HepG2 (cell line): Measurements from ENCODE around the gene EMILIN3. TPM values are rescaled to one million over a fixed set of nuclear protein-coding genes. Genes with fewer than 3 reads are reported as not detected.

Experiments
- ARHGAP35 ChIP-seq: sonication (generic); formaldehyde crosslinking; IDR thresholded peaks from 2 replicates; pipeline ENCODE4 v1.9.0; 2022; ENCODE audit warnings: mild to moderate bottlenecking, inconsistent platforms, moderate library complexity, missing genetic modification reagents, borderline replicate concordance
- ELF4 ChIP-seq: sonication (generic); formaldehyde crosslinking; IDR thresholded peaks from 2 replicates; pipeline ENCODE4 v1.5.0; 2020; ENCODE audit warnings: missing genetic modification reagents, mild to moderate bottlenecking, moderate library complexity, borderline replicate concordance
- HNRNPL ChIP-seq: fragments of 200-400 bp; formaldehyde crosslinking; IDR thresholded peaks from 2 replicates; pipeline ENCODE4 v1.6.1; 2017; ENCODE audit warnings: mild to moderate bottlenecking, low read depth, low read length
- HOXA3 ChIP-seq: sonication (generic); formaldehyde crosslinking; IDR thresholded peaks from 2 replicates; pipeline ENCODE4 v1.5.0; 2020; ENCODE audit warnings: missing genetic modification reagents
- JDP2 ChIP-seq: sonication (generic); formaldehyde crosslinking; IDR thresholded peaks from 2 replicates; pipeline ENCODE4 v1.8.1; 2022; ENCODE audit warnings: missing genetic modification reagents, borderline replicate concordance
- KLF16 ChIP-seq, 2 experiments: sonication (generic) in 1 of 2; formaldehyde crosslinking in 1 of 2; IDR thresholded peaks; 2 replicates each; pipeline versions ENCODE4 v1.6.1 to v1.8.0; 2016 to 2023; ENCODE audit warnings: missing genetic modification reagents in 2 of 2, missing compliant biosample characterization in 1 of 2
- ZFY ChIP-seq: sonication (generic); formaldehyde crosslinking; IDR thresholded peaks from 2 replicates; pipeline ENCODE4 v1.4.0; 2020; ENCODE audit warnings: missing genetic modification reagents
- ZNF333 ChIP-seq: sonication (generic); formaldehyde crosslinking; IDR thresholded peaks from 2 replicates; pipeline ENCODE4 v1.4.0; 2020; ENCODE audit warnings: mild to moderate bottlenecking, missing genetic modification reagents, borderline replicate concordance
- ZNF512 ChIP-seq: sonication (generic); formaldehyde crosslinking; IDR thresholded peaks from 2 replicates; pipeline ENCODE4 v1.4.0; 2020; ENCODE audit warnings: mild to moderate bottlenecking, missing genetic modification reagents
- ZNF639 ChIP-seq: conservative IDR thresholded peaks from 2 replicates; pipeline ENCODE4 v1.6.1; 2018; ENCODE audit warnings: missing genetic modification reagents
- ZNF644 ChIP-seq: IDR thresholded peaks from 2 replicates; pipeline ENCODE4 v1.6.1; 2016; ENCODE audit warnings: low read depth
- ZNF839 ChIP-seq: sonication (generic); formaldehyde crosslinking; IDR thresholded peaks from 2 replicates; pipeline ENCODE4 v1.4.0; 2020; ENCODE audit warnings: missing genetic modification reagents, mild to moderate bottlenecking, borderline replicate concordance
- polyA plus RNA-seq, 8 experiments: library from polyadenylated mRNA; depleted of rRNA in 3 of 8; stranded (reverse) in 7 of 8; unstranded in 1 of 8; fragments of >200 nt; fragmentation: Illumina TruSeq in 4 of 8; extraction: Trizol in 4 of 8; gene quantifications; 2 replicates each; pipeline versions ENCODE4 v1.2.1 to v1.2.3, GENCODE V29; 2011 to 2016; ENCODE audit warnings: low read depth in 4 of 8, missing spikeins in 1 of 8, mixed read lengths in 1 of 8; ENCODE audit not compliant: insufficient read depth in 1 of 8
- total RNA-seq, 5 experiments: library from RNA; depleted of rRNA; stranded (reverse); fragments of >200 nt; fragmentation: Illumina TruSeq; extraction: Trizol; gene quantifications; 2 replicates each; pipeline ENCODE4 v1.2.3, GENCODE V29; 2016; ENCODE audit warnings: low read depth in 1 of 5
- TF ChIP-seq, protein P1 (sequence below): sonication (generic); formaldehyde crosslinking; IDR thresholded peaks from 2 replicates; pipeline ENCODE4 v1.5.0; 2020; ENCODE audit warnings: mild to moderate bottlenecking, missing genetic modification reagents, borderline replicate concordance
- TF ChIP-seq, protein P2 (sequence below): sonication (generic); formaldehyde crosslinking; IDR thresholded peaks from 2 replicates; pipeline ENCODE4 v1.8.1; 2023; ENCODE audit warnings: mild to moderate bottlenecking, missing genetic modification reagents, borderline replicate concordance
- TF ChIP-seq, protein P3 (sequence below): sonication (generic); formaldehyde crosslinking; IDR thresholded peaks from 2 replicates; pipeline ENCODE4 v1.5.1; 2020; ENCODE audit warnings: missing genetic modification reagents, mild to moderate bottlenecking, borderline replicate concordance

Gene EMILIN3
- total and polyA plus RNA-seq, 2 of the 13 experiments (the other 11 are each of a cell fraction or from before 2014, with no cell fraction given) = 0.25 to 0.29 TPM

DNA sequence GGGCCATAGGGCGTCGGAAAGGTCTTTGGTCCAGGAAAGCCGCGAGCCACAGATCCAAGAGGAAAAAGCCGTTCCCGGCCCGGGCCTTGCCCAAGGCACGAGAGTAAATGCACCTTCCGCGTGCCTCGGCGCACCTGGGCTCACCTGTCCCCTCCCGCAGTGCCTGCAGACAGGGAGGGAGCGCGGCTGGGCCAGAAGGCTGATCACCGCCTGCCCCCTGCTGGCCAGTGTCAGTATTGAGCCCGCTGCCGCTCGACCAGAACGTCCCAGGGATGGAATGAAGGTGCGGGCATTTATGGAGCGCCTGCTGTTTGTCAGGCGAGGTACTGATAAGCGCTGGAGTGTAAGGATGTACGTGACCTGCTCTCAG is 26.7 kb downstream of the EMILIN3 start (continued):
- 0 out of 2 replicates have a peak, but pooled peaks have one; percentile 73 for TF ChIP-seq ARHGAP35 (CRISPR knock-in tag)
- TF ChIP-seq, protein P1, sequence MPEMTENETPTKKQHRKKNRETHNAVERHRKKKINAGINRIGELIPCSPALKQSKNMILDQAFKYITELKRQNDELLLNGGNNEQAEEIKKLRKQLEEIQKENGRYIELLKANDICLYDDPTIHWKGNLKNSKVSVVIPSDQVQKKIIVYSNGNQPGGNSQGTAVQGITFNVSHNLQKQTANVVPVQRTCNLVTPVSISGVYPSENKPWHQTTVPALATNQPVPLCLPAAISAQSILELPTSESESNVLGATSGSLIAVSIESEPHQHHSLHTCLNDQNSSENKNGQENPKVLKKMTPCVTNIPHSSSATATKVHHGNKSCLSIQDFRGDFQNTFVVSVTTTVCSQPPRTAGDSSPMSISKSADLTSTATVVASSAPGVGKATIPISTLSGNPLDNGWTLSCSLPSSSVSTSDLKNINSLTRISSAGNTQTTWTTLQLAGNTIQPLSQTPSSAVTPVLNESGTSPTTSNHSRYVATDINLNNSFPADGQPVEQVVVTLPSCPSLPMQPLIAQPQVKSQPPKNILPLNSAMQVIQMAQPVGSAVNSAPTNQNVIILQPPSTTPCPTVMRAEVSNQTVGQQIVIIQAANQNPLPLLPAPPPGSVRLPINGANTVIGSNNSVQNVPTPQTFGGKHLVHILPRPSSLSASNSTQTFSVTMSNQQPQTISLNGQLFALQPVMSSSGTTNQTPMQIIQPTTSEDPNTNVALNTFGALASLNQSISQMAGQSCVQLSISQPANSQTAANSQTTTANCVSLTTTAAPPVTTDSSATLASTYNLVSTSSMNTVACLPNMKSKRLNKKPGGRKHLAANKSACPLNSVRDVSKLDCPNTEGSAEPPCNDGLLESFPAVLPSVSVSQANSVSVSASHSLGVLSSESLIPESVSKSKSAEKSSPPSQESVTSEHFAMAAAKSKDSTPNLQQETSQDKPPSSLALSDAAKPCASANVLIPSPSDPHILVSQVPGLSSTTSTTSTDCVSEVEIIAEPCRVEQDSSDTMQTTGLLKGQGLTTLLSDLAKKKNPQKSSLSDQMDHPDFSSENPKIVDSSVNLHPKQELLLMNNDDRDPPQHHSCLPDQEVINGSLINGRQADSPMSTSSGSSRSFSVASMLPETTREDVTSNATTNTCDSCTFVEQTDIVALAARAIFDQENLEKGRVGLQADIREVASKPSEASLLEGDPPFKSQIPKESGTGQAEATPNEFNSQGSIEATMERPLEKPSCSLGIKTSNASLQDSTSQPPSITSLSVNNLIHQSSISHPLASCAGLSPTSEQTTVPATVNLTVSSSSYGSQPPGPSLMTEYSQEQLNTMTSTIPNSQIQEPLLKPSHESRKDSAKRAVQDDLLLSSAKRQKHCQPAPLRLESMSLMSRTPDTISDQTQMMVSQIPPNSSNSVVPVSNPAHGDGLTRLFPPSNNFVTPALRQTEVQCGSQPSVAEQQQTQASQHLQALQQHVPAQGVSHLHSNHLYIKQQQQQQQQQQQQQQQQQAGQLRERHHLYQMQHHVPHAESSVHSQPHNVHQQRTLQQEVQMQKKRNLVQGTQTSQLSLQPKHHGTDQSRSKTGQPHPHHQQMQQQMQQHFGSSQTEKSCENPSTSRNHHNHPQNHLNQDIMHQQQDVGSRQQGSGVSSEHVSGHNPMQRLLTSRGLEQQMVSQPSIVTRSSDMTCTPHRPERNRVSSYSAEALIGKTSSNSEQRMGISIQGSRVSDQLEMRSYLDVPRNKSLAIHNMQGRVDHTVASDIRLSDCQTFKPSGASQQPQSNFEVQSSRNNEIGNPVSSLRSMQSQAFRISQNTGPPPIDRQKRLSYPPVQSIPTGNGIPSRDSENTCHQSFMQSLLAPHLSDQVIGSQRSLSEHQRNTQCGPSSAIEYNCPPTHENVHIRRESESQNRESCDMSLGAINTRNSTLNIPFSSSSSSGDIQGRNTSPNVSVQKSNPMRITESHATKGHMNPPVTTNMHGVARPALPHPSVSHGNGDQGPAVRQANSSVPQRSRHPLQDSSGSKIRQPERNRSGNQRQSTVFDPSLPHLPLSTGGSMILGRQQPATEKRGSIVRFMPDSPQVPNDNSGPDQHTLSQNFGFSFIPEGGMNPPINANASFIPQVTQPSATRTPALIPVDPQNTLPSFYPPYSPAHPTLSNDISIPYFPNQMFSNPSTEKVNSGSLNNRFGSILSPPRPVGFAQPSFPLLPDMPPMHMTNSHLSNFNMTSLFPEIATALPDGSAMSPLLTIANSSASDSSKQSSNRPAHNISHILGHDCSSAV (CRISPR knock-in tag) = no peak
- TF ChIP-seq HOXA3 = no peak; the same call in 1 of the 2 replicates
- TF ChIP-seq ZFY (CRISPR knock-in tag) = no peak
- TF ChIP-seq, protein P2, sequence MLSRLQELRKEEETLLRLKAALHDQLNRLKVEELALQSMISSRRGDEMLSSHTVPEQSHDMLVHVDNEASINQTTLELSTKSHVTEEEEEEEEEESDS (CRISPR knock-in tag) = no peak
- peak; percentile 80; the same call in 1 of the 2 replicates for TF ChIP-seq ZNF512 (CRISPR knock-in tag)
- no peak for TF ChIP-seq JDP2 (CRISPR knock-in tag)
- TF ChIP-seq, protein P3, sequence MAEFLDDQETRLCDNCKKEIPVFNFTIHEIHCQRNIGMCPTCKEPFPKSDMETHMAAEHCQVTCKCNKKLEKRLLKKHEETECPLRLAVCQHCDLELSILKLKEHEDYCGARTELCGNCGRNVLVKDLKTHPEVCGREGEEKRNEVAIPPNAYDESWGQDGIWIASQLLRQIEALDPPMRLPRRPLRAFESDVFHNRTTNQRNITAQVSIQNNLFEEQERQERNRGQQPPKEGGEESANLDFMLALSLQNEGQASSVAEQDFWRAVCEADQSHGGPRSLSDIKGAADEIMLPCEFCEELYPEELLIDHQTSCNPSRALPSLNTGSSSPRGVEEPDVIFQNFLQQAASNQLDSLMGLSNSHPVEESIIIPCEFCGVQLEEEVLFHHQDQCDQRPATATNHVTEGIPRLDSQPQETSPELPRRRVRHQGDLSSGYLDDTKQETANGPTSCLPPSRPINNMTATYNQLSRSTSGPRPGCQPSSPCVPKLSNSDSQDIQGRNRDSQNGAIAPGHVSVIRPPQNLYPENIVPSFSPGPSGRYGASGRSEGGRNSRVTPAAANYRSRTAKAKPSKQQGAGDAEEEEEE (CRISPR knock-in tag) = no peak; the same call in 1 of the 2 replicates
- TF ChIP-seq ELF4 (CRISPR knock-in tag) = no peak
- TF ChIP-seq KLF16 (CRISPR knock-in tag; IDR thresholded peaks at IDR 0.05) = 0 out of 4 replicates have a peak, but pooled peaks of 1 of the 2 experiments have one; percentile 57
- TF ChIP-seq ZNF639 = no peak
- TF ChIP-seq ZNF644 = no peak
- TF ChIP-seq HNRNPL = 0 out of 2 replicates have a peak, but pooled peaks have one; percentile 33
- TF ChIP-seq ZNF333 (CRISPR knock-in tag) = no peak
- TF ChIP-seq ZNF839 = peak; percentile 91; the same call in 1 of the 2 replicates
